Pancreas (tissue), 10 donors: ENCODE measurements around the gene NTNG1. TPM values are rescaled to one million over a fixed set of nuclear protein-coding genes. Genes with fewer than 3 reads are reported as not detected.

ENCODE experiments used
- ATAC-seq, 4 donors: fragments of 200-7000 bp; cut with Tn5 transposase; one replicate each; pipeline versions ENCODE4 v1.8.0 to v1.9.1; 2020; ENCODE audit warnings: mild to moderate bottlenecking in 4 of 4, moderate library complexity in 4 of 4
- DNase-seq, 6 donors: peaks; one replicate each; pipeline ENCODE4 v3.0.0-alpha.2; 2020
- FAIRE-seq: peaks from 2 replicates; lab custom pipeline; 2012; peaks lifted over from hg19 to GRCh38; lab: Jason Lieb, UNC
- H3K27ac ChIP-seq, 4 donors: fragments of 200-600 bp; sonication (generic); 1 replicate in 3 of 4; 2 replicates in 1 of 4; pipeline versions ENCODE4 v1.5.0 to v1.8.0; 2020
- H3K27me3 ChIP-seq, 4 donors: fragments of 200-600 bp; one replicate each; pipeline ENCODE4 v1.8.0; 2021
- H3K36me3 ChIP-seq, 3 donors: fragments of 200-600 bp; sonication (generic) in 1 of 3; one replicate each; pipeline versions ENCODE4 v1.5.0 to v1.8.0; 2020 to 2021
- H3K4me1 ChIP-seq, 3 donors: fragments of 200-600 bp; one replicate each; pipeline ENCODE4 v1.8.0; 2021
- H3K4me3 ChIP-seq, 4 donors: fragments of 200-600 bp; sonication (generic) in 2 of 4; one replicate each; pipeline versions ENCODE4 v1.5.0 to v1.8.0; 2020 to 2021
- H3K9me3 ChIP-seq, 4 donors: fragments of 200-600 bp; one replicate each; pipeline ENCODE4 v1.8.0; 2021
- WGBS, 2 donors: extraction: QIAGEN DNeasy Blood & Tissue Kit; methylation state at CpG; one replicate each; pipeline ENCODE4 v1.1.7; 2013; 5-methylcytosine and 5-hydroxymethylcytosine counted together
- intact Hi-C, 3 donors: fragments of 100-400 bp; cut with DNase I; formaldehyde crosslinking; loops; one replicate each; pipeline versions ENCODE4 v1.11.1 to v1.14.2; 2022
- polyA plus RNA-seq, 2 donors: library from polyadenylated mRNA; stranded (reverse); fragments of 200-250 nt; gene quantifications; one replicate each; pipeline ENCODE4 v1.2.3, GENCODE V29; 2013
- total RNA-seq, 6 donors: library from RNA; stranded (reverse); fragmentation: NEBNext Ultra II Directional in 4 of 6; extraction: Animal tissue kit (Norgen Biotek cat#: 25700) in 4 of 6; gene quantifications; one replicate each; pipeline versions ENCODE4 v1.2.1 to v1.2.4, GENCODE V29; 2021 to 2023
- TF ChIP-seq, protein P1 (sequence below), 4 donors: fragments of 200-600 bp; sonication (generic) in 3 of 4; IDR thresholded peaks; one replicate each; pipeline versions ENCODE4 v1.5.0 to v1.8.0; 2021; ENCODE audit warnings: antibody characterized with exemption in 4 of 4
- donor health status: healthy with polysubstance abuse.
- donor health status: DM: no; HTN: no; CAD: no; lungs with moderate emphysema.
- donor health status: DM: no; HTN: no; CAD: no.
- donor health status: control.
- donor health status: control.
- donor health status: Bipolar disorder and iron deficiency.
- donor health status: DM: yes; HTN: yes; CAD: no.
- donor health status: DM: no; HTN: no; CAD: no.
- donor health status: DM: no; HTN: no; CAD: no.
- donor health status: DM: yes; HTN: yes; CAD: no.

NTNG1 gene
- total and polyA plus RNA-seq, 8 donors: 0.04 to 1.3 (median 0.23) TPM; not detected in 1

DNA sequence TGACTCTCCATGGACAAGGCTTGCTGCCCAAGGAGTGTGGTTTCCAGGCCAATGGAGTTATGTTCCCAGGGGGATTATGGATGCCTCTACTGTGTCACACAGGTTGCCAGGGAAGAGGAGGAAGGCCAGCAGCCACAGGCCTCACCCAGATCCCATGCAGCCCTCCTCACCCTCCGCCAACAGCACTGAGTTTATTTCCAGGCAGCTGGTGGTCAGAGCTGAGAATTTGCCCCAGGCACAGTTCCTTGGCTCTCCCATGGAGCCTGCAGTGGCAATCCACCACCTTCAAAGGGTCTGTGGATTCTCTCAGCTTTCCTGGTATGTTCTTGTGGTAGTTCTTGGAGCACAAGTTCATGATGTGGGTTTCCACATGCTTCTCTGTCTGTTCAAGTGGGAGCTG lies 79.2 kb downstream of the NTNG1 start:
- no peaks in the 10 kb centered on the region for H3K4me1 ChIP-seq
- H3K27me3 ChIP-seq: no peaks in the 10 kb centered on the region
- WGBS, 2 donors: 49 to 68% methylated on average over 1 of the region's 1 CpG
- intact Hi-C loops: no loop called here
- DNase-seq: no peak
- no peaks in the 10 kb centered on the region for H3K9me3 ChIP-seq
- H3K4me3 ChIP-seq: no peak overlapping the region
- TF ChIP-seq, protein P1, sequence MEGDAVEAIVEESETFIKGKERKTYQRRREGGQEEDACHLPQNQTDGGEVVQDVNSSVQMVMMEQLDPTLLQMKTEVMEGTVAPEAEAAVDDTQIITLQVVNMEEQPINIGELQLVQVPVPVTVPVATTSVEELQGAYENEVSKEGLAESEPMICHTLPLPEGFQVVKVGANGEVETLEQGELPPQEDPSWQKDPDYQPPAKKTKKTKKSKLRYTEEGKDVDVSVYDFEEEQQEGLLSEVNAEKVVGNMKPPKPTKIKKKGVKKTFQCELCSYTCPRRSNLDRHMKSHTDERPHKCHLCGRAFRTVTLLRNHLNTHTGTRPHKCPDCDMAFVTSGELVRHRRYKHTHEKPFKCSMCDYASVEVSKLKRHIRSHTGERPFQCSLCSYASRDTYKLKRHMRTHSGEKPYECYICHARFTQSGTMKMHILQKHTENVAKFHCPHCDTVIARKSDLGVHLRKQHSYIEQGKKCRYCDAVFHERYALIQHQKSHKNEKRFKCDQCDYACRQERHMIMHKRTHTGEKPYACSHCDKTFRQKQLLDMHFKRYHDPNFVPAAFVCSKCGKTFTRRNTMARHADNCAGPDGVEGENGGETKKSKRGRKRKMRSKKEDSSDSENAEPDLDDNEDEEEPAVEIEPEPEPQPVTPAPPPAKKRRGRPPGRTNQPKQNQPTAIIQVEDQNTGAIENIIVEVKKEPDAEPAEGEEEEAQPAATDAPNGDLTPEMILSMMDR (IDR thresholded peaks at IDR 0.05): no peak
- FAIRE-seq: no peak
- no peak overlapping the region for H3K27ac ChIP-seq
- ATAC-seq: no peak
- no peaks in the 10 kb centered on the region for H3K36me3 ChIP-seq

DNA sequence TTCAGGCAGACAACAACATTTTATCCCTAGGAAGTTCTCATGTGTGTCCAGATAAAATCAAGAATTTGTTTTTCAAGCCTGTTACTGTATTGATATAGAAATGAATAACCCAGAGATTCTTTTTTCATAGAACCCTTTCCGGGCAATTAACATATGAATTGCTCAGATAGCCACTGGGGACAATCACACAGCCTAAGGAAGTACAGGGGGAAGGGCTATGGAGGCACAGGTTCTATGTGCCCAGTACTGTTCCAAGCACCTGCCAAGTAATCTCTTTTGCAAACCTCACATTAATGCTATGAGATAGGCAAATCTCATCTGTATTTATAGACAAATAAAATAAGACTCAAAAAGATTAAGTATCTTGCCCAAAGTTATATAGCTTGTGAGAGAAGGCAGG lies 84.9 kb downstream of the NTNG1 start:
- FAIRE-seq (no peak), ATAC-seq (no peak), DNase-seq (no peak)
- intact Hi-C loops: no loop called here
- no peak overlapping the region for H3K4me3 ChIP-seq
- no peaks in the 10 kb centered on the region for H3K9me3 ChIP-seq
- H3K36me3 ChIP-seq: no peaks in the 10 kb centered on the region
- no peaks in the 10 kb centered on the region for H3K4me1 ChIP-seq
- WGBS, 2 donors: 56 to 68% methylated on average over 1 of the region's 1 CpG
- no peaks in the 10 kb centered on the region for H3K27me3 ChIP-seq
- TF ChIP-seq, protein P1 (IDR thresholded peaks at IDR 0.05): no peak
- H3K27ac ChIP-seq: no peak overlapping the region

DNA sequence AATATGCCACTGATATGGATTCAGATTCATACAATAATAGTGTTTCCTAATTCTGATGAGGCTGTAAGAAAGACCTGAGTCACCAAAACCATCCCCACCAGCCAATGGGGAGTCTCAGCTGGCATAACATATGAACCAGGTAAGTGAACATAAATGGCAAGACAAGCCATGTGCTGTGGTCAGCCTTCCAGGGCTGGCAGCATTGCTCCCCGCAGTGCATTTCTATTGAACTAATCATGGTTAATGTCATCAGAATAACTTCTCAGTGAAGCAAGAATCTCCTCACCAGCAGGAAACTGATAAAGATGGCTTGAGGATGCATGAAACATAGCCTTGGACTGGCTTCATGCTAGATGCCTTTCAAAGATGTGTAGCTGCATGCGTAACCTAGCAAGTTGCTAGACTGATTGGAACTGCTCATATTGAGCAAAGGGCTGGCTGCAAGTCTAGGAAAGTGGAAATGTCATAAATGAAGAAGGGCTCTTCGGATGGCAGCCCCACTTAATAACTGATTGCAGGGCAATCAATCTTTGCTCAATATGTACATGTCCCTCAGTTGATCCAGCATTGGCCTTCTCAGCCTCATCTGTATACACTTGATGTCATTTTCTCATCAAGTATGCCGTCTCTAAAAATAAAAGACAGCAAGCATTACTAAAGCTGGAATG lies 88.0 kb downstream of the NTNG1 start:
- ATAC-seq (no peak), DNase-seq (no peak), FAIRE-seq (no peak)
- Histone ChIP-seq H3K4me1 (no peaks in the 10 kb centered on the region), H3K4me3 (no peak overlapping the region), H3K36me3 (no peaks in the 10 kb centered on the region), H3K27me3 (no peaks in the 10 kb centered on the region), H3K9me3 (no peaks in the 10 kb centered on the region), H3K27ac (no peak overlapping the region)
- TF ChIP-seq, protein P1 (IDR thresholded peaks at IDR 0.05): no peak
- intact Hi-C loops: no loop called here
- WGBS, 2 donors: 60 to 61% methylated on average over 4 of the region's 4 CpGs

DNA sequence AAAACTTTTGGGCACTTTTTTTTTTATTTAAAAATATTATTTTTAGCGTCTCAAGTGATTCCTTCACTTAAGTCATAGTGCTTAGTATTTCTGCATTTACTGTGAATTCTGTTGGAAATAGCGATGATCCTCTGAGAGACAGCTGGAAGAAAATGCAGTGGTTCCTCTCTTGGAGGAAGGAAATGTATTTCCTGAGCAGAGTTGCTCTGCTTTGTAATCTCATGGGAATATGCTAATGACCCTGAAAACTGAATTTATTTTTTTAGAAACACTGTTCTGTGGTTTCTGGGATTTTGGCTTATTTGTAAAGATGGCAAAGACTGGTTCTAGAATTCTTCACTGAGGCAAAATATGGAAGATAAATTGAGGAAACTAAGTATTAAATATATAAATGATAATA lies 88.9 kb downstream of the NTNG1 start:
- H3K36me3 ChIP-seq: no peaks in the 10 kb centered on the region
- TF ChIP-seq, protein P1 (IDR thresholded peaks at IDR 0.05): no peak
- no peak overlapping the region for H3K4me3 ChIP-seq
- no peaks in the 10 kb centered on the region for H3K4me1 ChIP-seq
- H3K27ac ChIP-seq: no peak overlapping the region
- no peak for FAIRE-seq
- intact Hi-C loops: no loop called here
- 69 to 75% methylated on average over 2 of the region's 2 CpGs for WGBS, 2 donors
- DNase-seq: no peak
- ATAC-seq: no peak
- H3K9me3 ChIP-seq: no peaks in the 10 kb centered on the region
- no peaks in the 10 kb centered on the region for H3K27me3 ChIP-seq

DNA sequence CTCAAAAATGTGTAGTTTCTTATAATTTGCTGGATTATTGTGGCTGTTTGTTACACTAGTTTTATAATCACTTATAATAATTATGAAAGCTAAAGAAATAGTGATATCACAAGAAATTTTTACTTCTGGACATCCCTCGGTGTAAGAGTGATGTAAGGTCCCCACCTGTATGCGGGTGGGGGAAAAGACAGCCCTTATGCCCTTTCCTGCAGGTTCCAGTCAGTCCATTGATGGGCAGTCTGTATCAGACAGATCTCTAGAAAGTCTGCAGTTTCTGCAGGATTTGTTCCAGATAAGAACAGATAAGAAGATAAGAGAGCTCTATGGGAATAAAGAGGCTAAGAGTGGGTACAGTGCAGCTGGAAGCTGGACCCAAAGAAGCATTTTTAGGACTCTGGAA lies 89.3 kb downstream of the NTNG1 start:
- H3K27ac ChIP-seq: no peak overlapping the region
- WGBS, 2 donors: 64 to 89% methylated on average over 2 of the region's 2 CpGs
- FAIRE-seq (no peak), ATAC-seq (no peak), DNase-seq (no peak)
- H3K4me1 ChIP-seq: no peaks in the 10 kb centered on the region
- no peaks in the 10 kb centered on the region for H3K36me3 ChIP-seq
- intact Hi-C loops: no loop called here
- TF ChIP-seq, protein P1 (IDR thresholded peaks at IDR 0.05): no peak
- H3K9me3 ChIP-seq: no peaks in the 10 kb centered on the region
- H3K4me3 ChIP-seq: no peak overlapping the region
- no peaks in the 10 kb centered on the region for H3K27me3 ChIP-seq
